IPS-15b (cell line): ENCODE measurements around the gene TAS2R16.
"Not testable (repeated sequence)": the region's sequence is repeated elsewhere in the genome, so short reads cannot be mapped to it uniquely, and the experiment has no call there.

Source experiments
- H3K27me3 ChIP-seq: one replicate; pipeline ENCODE4 v1.6.1; 2013; ENCODE audit warnings: low read length; ENCODE audit not compliant: control insufficient read depth, insufficient read depth
- H3K36me3 ChIP-seq: one replicate; pipeline ENCODE4 v1.6.1; 2013; ENCODE audit warnings: low read length; ENCODE audit not compliant: control insufficient read depth, insufficient read depth
- H3K4me1 ChIP-seq: one replicate; pipeline ENCODE4 v1.6.1; 2013; ENCODE audit warnings: mild to moderate bottlenecking, low read length; ENCODE audit not compliant: control insufficient read depth, insufficient read depth
- H3K4me3 ChIP-seq: one replicate; pipeline ENCODE4 v1.5.1; 2013; ENCODE audit warnings: low read depth, low read length
- H3K9ac ChIP-seq: one replicate; pipeline ENCODE4 v1.6.1; 2013; ENCODE audit warnings: low read depth, mild to moderate bottlenecking, low read length
- H3K9me3 ChIP-seq: one replicate; pipeline ENCODE4 v1.6.1; 2013; ENCODE audit warnings: mild to moderate bottlenecking, low read length; ENCODE audit not compliant: control insufficient read depth, insufficient read depth

Gene TAS2R16

GRCh38 chr7:122970740-122971725 lies 24.5 kb downstream of the TAS2R16 start:
- Histone ChIP-seq H3K36me3 (no peaks in the 10 kb centered on the region), H3K27me3 (no peaks in the 10 kb centered on the region), H3K9me3 (no peaks in the 10 kb centered on the region), H3K4me1 (no peaks in the 10 kb centered on the region), H3K4me3 (no peak overlapping the region), H3K9ac (no peak overlapping the region)

GRCh38 chr7:122968389-122968788 lies 27.1 kb downstream of the TAS2R16 start:
- Histone ChIP-seq H3K9me3 (no peaks in the 10 kb centered on the region), H3K36me3 (no peaks in the 10 kb centered on the region), H3K9ac (no peak overlapping the region), H3K4me1 (no peaks in the 10 kb centered on the region), H3K4me3 (no peak overlapping the region), H3K27me3 (no peaks in the 10 kb centered on the region)

DNA sequence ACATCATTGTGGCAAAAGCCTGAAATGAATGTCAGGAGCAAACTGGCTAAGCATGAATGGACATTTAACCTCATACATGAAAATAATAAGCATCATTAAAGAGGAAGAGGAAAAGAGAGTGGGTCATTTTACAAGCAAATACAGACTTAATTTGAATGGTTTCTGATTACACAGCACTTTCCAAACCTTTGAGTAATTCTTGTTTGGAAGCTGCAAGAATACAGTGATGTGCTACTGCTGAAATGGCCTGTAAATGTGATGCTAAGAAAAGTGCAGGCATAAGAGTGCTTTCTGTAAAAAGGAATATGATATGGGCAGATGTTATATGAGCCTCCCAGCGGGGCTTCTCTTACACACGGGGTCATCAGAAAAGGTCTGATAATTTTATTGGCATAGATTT lies 30.2 kb downstream of the TAS2R16 start:
- Histone ChIP-seq H3K4me1 (no peaks in the 10 kb centered on the region), H3K9me3 (no peaks in the 10 kb centered on the region), H3K9ac (no peak overlapping the region), H3K36me3 (no peaks in the 10 kb centered on the region), H3K27me3 (no peaks in the 10 kb centered on the region), H3K4me3 (no peak overlapping the region)

GRCh38 chr7:122953678-122954077 lies 41.8 kb downstream of the TAS2R16 start:
- not testable (repeated sequence) for H3K36me3 ChIP-seq, H3K9ac ChIP-seq, H3K4me1 ChIP-seq, H3K9me3 ChIP-seq, H3K27me3 ChIP-seq, H3K4me3 ChIP-seq

DNA sequence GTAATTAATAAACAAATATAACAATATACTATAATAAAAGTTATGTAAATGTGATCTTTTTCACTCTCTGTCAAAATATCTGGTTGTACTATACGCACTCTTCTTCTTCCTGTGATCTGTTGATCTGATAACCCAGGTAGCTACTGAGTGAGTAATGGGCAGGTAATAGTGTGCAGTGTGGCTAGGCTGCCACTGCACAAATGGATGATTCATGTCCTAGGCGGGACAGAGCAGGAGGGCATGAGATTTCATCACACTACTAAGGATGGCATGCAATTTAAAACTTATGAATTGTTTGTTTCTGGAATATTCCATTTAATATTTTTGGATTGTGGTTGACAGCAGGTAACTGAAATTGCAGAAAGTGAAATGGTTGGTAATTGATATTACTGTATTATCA lies 44.5 kb downstream of the TAS2R16 start:
- Histone ChIP-seq H3K9me3 (no peaks in the 10 kb centered on the region), H3K4me3 (no peak overlapping the region), H3K9ac (no peak overlapping the region), H3K27me3 (no peaks in the 10 kb centered on the region), H3K36me3 (no peaks in the 10 kb centered on the region), H3K4me1 (no peaks in the 10 kb centered on the region)

DNA sequence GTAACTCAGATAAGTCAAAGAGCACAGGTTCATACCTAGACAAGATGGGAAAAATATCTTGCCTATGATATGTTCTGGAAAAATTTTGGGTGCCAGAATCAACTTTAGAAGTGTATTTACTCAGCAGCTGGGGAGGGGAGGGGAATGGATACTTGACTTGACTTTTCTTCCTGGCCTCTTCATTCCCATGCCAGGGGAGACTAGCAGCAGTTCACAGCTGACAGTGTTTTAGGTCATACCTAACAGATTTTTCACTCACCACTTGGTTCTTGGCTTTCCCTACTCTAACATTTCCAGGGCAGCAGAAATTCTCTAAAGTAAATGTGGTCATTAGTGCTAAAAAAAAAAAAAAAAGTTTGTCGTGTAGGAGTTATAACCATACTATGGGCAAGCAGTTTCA lies 46.3 kb downstream of the TAS2R16 start:
- H3K9me3 ChIP-seq: no peaks in the 10 kb centered on the region
- H3K27me3 ChIP-seq: no peaks in the 10 kb centered on the region
- H3K4me3 ChIP-seq: no peak overlapping the region
- H3K9ac ChIP-seq: no peak overlapping the region
- H3K4me1 ChIP-seq: no peaks in the 10 kb centered on the region
- H3K36me3 ChIP-seq: no peaks in the 10 kb centered on the region
